H1 (cell line): ENCODE results near the gene RAB43. TPM values are rescaled to one million over a fixed set of nuclear protein-coding genes. Genes with fewer than 3 reads are reported as not detected.
"Not testable (repeated sequence)": the region's sequence is repeated elsewhere in the genome, so short reads cannot be mapped to it uniquely, and the experiment has no call there.

Experiments used
- CTCF ChIA-PET: fragments of 300-600 bp; sonication (Branson Sonifier 250); formaldehyde crosslinking; loops from one replicate; lab custom pipeline; 2021; ENCODE audit not compliant: partially characterized antibody; lab: Charles Lee
- POLR2A ChIA-PET: fragments of 300-600 bp; sonication (Branson Sonifier 250); formaldehyde crosslinking; loops from one replicate; lab custom pipeline; 2021; ENCODE audit warnings: inconsistent platforms; ENCODE audit not compliant: partially characterized antibody; lab: Charles Lee
- DNase-seq, 2 experiments: peaks; one replicate each; pipeline versions ENCODE4 v3.0.0 to v3.0.0-alpha.2; 2010 to 2022; ENCODE audit warnings: low spot score in 2 of 2, low read depth in 1 of 2, mixed read lengths in 1 of 2
- FAIRE-seq: peaks from 2 replicates; lab custom pipeline; 2011; peaks lifted over from hg19 to GRCh38; lab: Jason Lieb, UNC
- H2AFZ ChIP-seq: 2 replicates; pipeline ENCODE4 v1.8.1; 2012; ENCODE audit warnings: low read length, inconsistent platforms
- H2AK5ac ChIP-seq: 2 replicates; pipeline ENCODE4 v1.6.1; 2013; ENCODE audit warnings: low read depth, low read length
- H2BK120ac ChIP-seq: replicated peaks from 2 replicates; pipeline ENCODE3; 2013; ENCODE audit warnings: low read depth, low read length, inconsistent platforms
- H2BK12ac ChIP-seq: 2 replicates; pipeline ENCODE4 v1.6.1; 2013; ENCODE audit warnings: low read depth, low read length
- H2BK15ac ChIP-seq: 2 replicates; pipeline ENCODE4 v1.6.1; 2013; ENCODE audit warnings: low read length
- H2BK20ac ChIP-seq: 2 replicates; pipeline ENCODE4 v1.6.1; 2013; ENCODE audit warnings: low read length
- H2BK5ac ChIP-seq: 2 replicates; pipeline ENCODE4 v1.6.1; 2013; ENCODE audit warnings: low read depth, low read length
- H3K14ac ChIP-seq: 2 replicates; pipeline ENCODE4 v1.6.1; 2013; ENCODE audit warnings: inconsistent platforms; ENCODE audit not compliant: insufficient read length
- H3K18ac ChIP-seq: 2 replicates; pipeline ENCODE4 v1.6.1; 2013; ENCODE audit warnings: low read length; ENCODE audit errors: extremely low read depth
- H3K23ac ChIP-seq: 2 replicates; pipeline ENCODE4 v1.6.1; 2013; ENCODE audit warnings: inconsistent platforms; ENCODE audit not compliant: insufficient read length
- H3K23me2 ChIP-seq: 2 replicates; pipeline ENCODE4 v1.6.1; 2013; ENCODE audit warnings: low read depth, low read length
- H3K27ac ChIP-seq: 2 replicates; pipeline ENCODE4 v1.6.1; 2011; ENCODE audit warnings: low read depth, low read length, inconsistent platforms
- H3K27me3 ChIP-seq, 4 experiments: replicated peaks in 1 of 4; 1 replicate in 1 of 4; 2 replicates in 3 of 4; pipeline versions ENCODE4 v1.6.1 to v1.8.1; 2011 to 2013; ENCODE audit warnings: low read length in 3 of 4, mild to moderate bottlenecking in 3 of 4, inconsistent platforms in 2 of 4, mixed read lengths in 2 of 4, moderate library complexity in 1 of 4; ENCODE audit not compliant: control insufficient read depth in 3 of 4, insufficient read depth in 3 of 4; ENCODE audit errors: extremely low read depth in 1 of 4
- H3K36me3 ChIP-seq, 4 experiments: 2 replicates each; pipeline versions ENCODE4 v1.6.1 to v1.8.1; 2011 to 2013; ENCODE audit warnings: mild to moderate bottlenecking in 4 of 4, low read length in 3 of 4, moderate library complexity in 2 of 4, control low read depth in 1 of 4, inconsistent platforms in 1 of 4; ENCODE audit not compliant: insufficient read depth in 4 of 4, control insufficient read depth in 2 of 4
- H3K4ac ChIP-seq: replicated peaks from 2 replicates; pipeline ENCODE3; 2013; ENCODE audit warnings: low read length, low read depth, mixed read lengths, inconsistent platforms; ENCODE audit not compliant: insufficient read length
- H3K4me1 ChIP-seq, 4 experiments: replicated peaks in 1 of 4; 1 replicate in 1 of 4; 2 replicates in 3 of 4; pipeline versions ENCODE4 v1.6.1 to v1.8.1; 2011 to 2013; ENCODE audit warnings: low read length in 3 of 4, inconsistent platforms in 2 of 4, mixed read lengths in 1 of 4; ENCODE audit not compliant: insufficient read depth in 4 of 4, control insufficient read depth in 3 of 4
- H3K4me2 ChIP-seq, 2 experiments: 2 replicates each; pipeline versions ENCODE4 v1.6.1 to v1.8.1; 2011 to 2013; ENCODE audit warnings: low read depth in 2 of 2, low read length in 2 of 2, control low read depth in 1 of 2, inconsistent platforms in 1 of 2, mild to moderate bottlenecking in 1 of 2; ENCODE audit not compliant: insufficient read depth in 1 of 2
- H3K4me3 ChIP-seq, 4 experiments: fragments of 200-600, 300-600 bp in 1 of 4; sonication (generic), shearing (Covaris generic), sonication (Bioruptor Twin) in 1 of 4; 2 replicates each; pipeline versions ENCODE4 v1.5.1 to v1.8.1; 2011 to 2016; ENCODE audit warnings: low read length in 4 of 4, low read depth in 3 of 4, control low read depth in 2 of 4, inconsistent platforms in 2 of 4, mild to moderate bottlenecking in 2 of 4, mixed read lengths in 1 of 4, moderate library complexity in 1 of 4; ENCODE audit not compliant: insufficient read depth in 2 of 4; ENCODE audit errors: extremely low read depth in 1 of 4
- H3K56ac ChIP-seq: replicated peaks from 2 replicates; pipeline ENCODE3; 2013; ENCODE audit warnings: low read depth, mild to moderate bottlenecking, mixed read lengths, low read length, inconsistent platforms; ENCODE audit not compliant: insufficient read length
- H3K79me1 ChIP-seq: 2 replicates; pipeline ENCODE4 v1.6.1; 2013; ENCODE audit warnings: low read depth, low read length, control low read depth
- H3K79me2 ChIP-seq, 2 experiments: 2 replicates each; pipeline versions ENCODE4 v1.6.1 to v1.8.1; 2012 to 2013; ENCODE audit warnings: low read length in 2 of 2, mild to moderate bottlenecking in 2 of 2, inconsistent platforms in 1 of 2; ENCODE audit not compliant: insufficient read depth in 2 of 2, control insufficient read depth in 1 of 2
- H3K9ac ChIP-seq, 4 experiments: replicated peaks in 1 of 4; 1 replicate in 1 of 4; 2 replicates in 3 of 4; pipeline versions ENCODE4 v1.6.1 to v1.8.1; 2011 to 2013; ENCODE audit warnings: low read depth in 3 of 4, low read length in 3 of 4, control low read depth in 2 of 4, mild to moderate bottlenecking in 2 of 4, moderate library complexity in 2 of 4, inconsistent platforms in 1 of 4; ENCODE audit errors: extremely low read depth in 1 of 4
- H3K9me3 ChIP-seq, 2 experiments: 2 replicates each; pipeline versions ENCODE4 v1.6.1 to v1.8.1; 2012 to 2013; ENCODE audit warnings: mild to moderate bottlenecking in 2 of 2, moderate library complexity in 2 of 2, control low read depth in 1 of 2, inconsistent platforms in 1 of 2, low read depth in 1 of 2, low read length in 1 of 2, mixed read lengths in 1 of 2; ENCODE audit not compliant: insufficient read depth in 2 of 2
- H4K20me1 ChIP-seq, 2 experiments: replicated peaks in 1 of 2; 2 replicates each; pipeline versions ENCODE3 to v1.8.1; 2011 to 2013; ENCODE audit warnings: inconsistent platforms in 2 of 2, low read length in 2 of 2, mild to moderate bottlenecking in 1 of 2; ENCODE audit not compliant: insufficient read depth in 2 of 2, control insufficient read depth in 1 of 2
- H4K5ac ChIP-seq: 2 replicates; pipeline ENCODE4 v1.6.1; 2013; ENCODE audit warnings: low read length, low read depth, mixed read lengths, inconsistent platforms; ENCODE audit not compliant: insufficient read length
- H4K8ac ChIP-seq: 2 replicates; pipeline ENCODE4 v1.8.0; 2013; ENCODE audit warnings: mild to moderate bottlenecking, moderate library complexity, low read length, inconsistent platforms; ENCODE audit not compliant: insufficient read depth; ENCODE audit errors: extremely low read depth
- H4K91ac ChIP-seq: replicated peaks from 2 replicates; pipeline ENCODE3; 2013; ENCODE audit warnings: low read length, mixed read lengths, inconsistent platforms; ENCODE audit not compliant: insufficient read length
- SP1 ChIP-seq: IDR thresholded peaks from 2 replicates; pipeline ENCODE4 v1.6.1; 2011; ENCODE audit warnings: low read depth, low read length
- TBP ChIP-seq: IDR thresholded peaks from 2 replicates; pipeline ENCODE4 v1.6.1; 2011; ENCODE audit warnings: low read depth, low read length, improper control_type of control experiment
- WGBS, 2 experiments: shearing (Covaris generic) in 1 of 2; methylation state at CpG; one replicate each; pipeline versions ENCODE4 v1.1.6 to v1.1.7; 2013 to 2015; ENCODE audit warnings: low lambda C conversion rate in 2 of 2, mixed read lengths in 2 of 2, inconsistent platforms in 1 of 2, low coverage in 1 of 2, missing lambda C conversion rate in 1 of 2; ENCODE audit not compliant: insufficient replicate concordance in 2 of 2, insufficient coverage in 1 of 2, insufficient read length in 1 of 2; ENCODE audit errors: extremely low coverage in 1 of 2, missing lambda C conversion rate in 1 of 2; 5-methylcytosine and 5-hydroxymethylcytosine counted together
- polyA plus RNA-seq, 7 experiments: library from polyadenylated mRNA; depleted of rRNA in 3 of 7; stranded (reverse) in 5 of 7; unstranded in 2 of 7; fragments of >200 nt in 5 of 7; fragments of 200-250 nt in 2 of 7; gene quantifications; 1 replicate in 5 of 7; 2 replicates in 1 of 7; 4 replicates in 1 of 7; pipeline versions ENCODE4 v1.2.1 to v1.2.3, GENCODE V29; 2011 to 2013; ENCODE audit warnings: missing spikeins in 2 of 7, mixed read lengths in 2 of 7
- total RNA-seq: library from RNA; stranded (reverse); fragmentation: NEBNext Ultra II Directional; extraction: Animal tissue kit (Norgen Biotek cat#: 25700); gene quantifications from 2 replicates; pipeline ENCODE4 v1.2.1, GENCODE V29; 2021
- TF ChIP-seq, protein P1 (sequence below), 3 experiments: IDR thresholded peaks; 1 replicate in 2 of 3; 2 replicates in 1 of 3; pipeline versions ENCODE4 v1.5.1 to v1.6.1; 2011; ENCODE audit warnings: low read length in 3 of 3, mild to moderate bottlenecking in 3 of 3, inconsistent platforms in 2 of 3, low read depth in 1 of 3, moderate library complexity in 1 of 3; ENCODE audit not compliant: insufficient read depth in 1 of 3; ENCODE audit errors: control extremely low read depth in 1 of 3

Gene RAB43
- total and polyA plus RNA-seq, 2 of the 8 experiments (the other 6 are each of a cell fraction or from before 2014, with no cell fraction given) = 13.1 to 19.4 TPM

DNA sequence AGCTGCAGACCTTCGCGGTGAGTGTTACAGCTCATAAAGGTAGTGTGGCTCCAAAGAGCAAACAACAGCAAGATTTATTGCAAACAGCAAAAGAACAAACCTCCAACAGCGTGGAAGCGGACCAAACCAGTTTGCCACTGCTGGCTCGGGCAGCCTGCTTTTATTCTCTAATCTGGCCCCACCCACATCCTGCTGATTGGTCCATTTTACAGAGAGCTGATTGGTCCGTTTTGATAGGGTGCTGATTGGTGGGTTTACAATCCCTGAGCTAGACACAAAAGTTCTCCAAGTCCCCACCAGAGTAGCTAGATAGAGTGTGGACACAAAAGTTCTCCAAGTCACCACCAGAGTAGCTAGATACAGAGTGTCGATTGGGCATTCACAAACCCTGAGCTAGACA lies 53.9 kb downstream of the RAB43 start:
- WGBS, 2 experiments = 95% methylated on average over 7 of the region's 7 CpGs; no CpG with 5 or more reads in 1 of the 2 experiments
- not testable (repeated sequence) for H3K36me3 ChIP-seq, DNase-seq, H3K4me3 ChIP-seq, H2BK20ac ChIP-seq, FAIRE-seq, H2AK5ac ChIP-seq, H3K14ac ChIP-seq, H3K56ac ChIP-seq, H3K4me1 ChIP-seq, H3K18ac ChIP-seq, H3K4ac ChIP-seq, H3K79me1 ChIP-seq, H2BK12ac ChIP-seq, H3K23me2 ChIP-seq, H4K5ac ChIP-seq, H3K27ac ChIP-seq, H3K9me3 ChIP-seq, H2BK5ac ChIP-seq, H3K27me3 ChIP-seq, H3K9ac ChIP-seq, H3K23ac ChIP-seq, H4K8ac ChIP-seq, H2BK120ac ChIP-seq, H2BK15ac ChIP-seq, H2AFZ ChIP-seq, H4K20me1 ChIP-seq, H3K79me2 ChIP-seq, H4K91ac ChIP-seq
- ChIA-PET CTCF (interaction anchor here (0.6 to 14.9 kb wide), 11 partner anchors 11 to 333 kb away, joined by 3 to 210 read pairs (median 3); partner anchors contain the start of genes CFAP92 and GP9), POLR2A (interaction anchor here (0.6 to 1.6 kb wide), 10 partner anchors 9 to 210 kb away, joined by 3 to 4 read pairs (median 3); partner anchors contain the start of gene CNBP)
- 0 out of 4 replicates have a peak overlapping the region, but pooled peaks of 1 of the 2 experiments have one; percentile 29 for H3K4me2 ChIP-seq
- TF ChIP-seq TBP = peak; percentile 18; the same call in 1 of the 2 replicates
- 0 out of 2 replicates have a peak, but pooled peaks have one; percentile 50 for TF ChIP-seq SP1
- TF ChIP-seq, protein P1, sequence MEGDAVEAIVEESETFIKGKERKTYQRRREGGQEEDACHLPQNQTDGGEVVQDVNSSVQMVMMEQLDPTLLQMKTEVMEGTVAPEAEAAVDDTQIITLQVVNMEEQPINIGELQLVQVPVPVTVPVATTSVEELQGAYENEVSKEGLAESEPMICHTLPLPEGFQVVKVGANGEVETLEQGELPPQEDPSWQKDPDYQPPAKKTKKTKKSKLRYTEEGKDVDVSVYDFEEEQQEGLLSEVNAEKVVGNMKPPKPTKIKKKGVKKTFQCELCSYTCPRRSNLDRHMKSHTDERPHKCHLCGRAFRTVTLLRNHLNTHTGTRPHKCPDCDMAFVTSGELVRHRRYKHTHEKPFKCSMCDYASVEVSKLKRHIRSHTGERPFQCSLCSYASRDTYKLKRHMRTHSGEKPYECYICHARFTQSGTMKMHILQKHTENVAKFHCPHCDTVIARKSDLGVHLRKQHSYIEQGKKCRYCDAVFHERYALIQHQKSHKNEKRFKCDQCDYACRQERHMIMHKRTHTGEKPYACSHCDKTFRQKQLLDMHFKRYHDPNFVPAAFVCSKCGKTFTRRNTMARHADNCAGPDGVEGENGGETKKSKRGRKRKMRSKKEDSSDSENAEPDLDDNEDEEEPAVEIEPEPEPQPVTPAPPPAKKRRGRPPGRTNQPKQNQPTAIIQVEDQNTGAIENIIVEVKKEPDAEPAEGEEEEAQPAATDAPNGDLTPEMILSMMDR (IDR thresholded peaks at IDR 0.05; ENCODE audit: control extremely low read depth in 1 of 3, insufficient read depth in 1 of 3, low read depth in 1 of 3, low read length in 3 of 3) = 0 out of 4 replicates have a peak, but pooled peaks of 1 of the 3 experiments have one; percentile 11
